GM18511 (cell line): ENCODE results near the gene SND1.
"Not testable (repeated sequence)": the region's sequence is repeated elsewhere in the genome, so short reads cannot be mapped to it uniquely, and the experiment has no call there.

ENCODE experiments used
- ATAC-seq: cut with Tn5 transposase; IDR thresholded peaks from one replicate; pipeline ENCODE4 v1.9.1; 2021; ENCODE audit warnings: mild to moderate bottlenecking, moderate library complexity; ENCODE audit not compliant: unreplicated experiment

Gene SND1

GRCh38 chr7:128107516-128107915 is 455.5 kb downstream of the SND1 start:
- not testable (repeated sequence) for ATAC-seq

- no peak for ATAC-seq
These were observed 456.1 kb downstream of the SND1 start for GRCh38 chr7:128108129-128108528.

- ATAC-seq = peak; percentile 87
These were observed 456.8 kb downstream of the SND1 start for GRCh38 chr7:128108641-128109423.

GRCh38 chr7:128109424-128109969 is 457.5 kb downstream of the SND1 start:
- not testable (repeated sequence) for ATAC-seq

GRCh38 chr7:128110641-128111364 is 458.8 kb downstream of the SND1 start:
- no peak for ATAC-seq

GRCh38 chr7:128112018-128112780 is 460.2 kb downstream of the SND1 start:
- ATAC-seq = no peak

- no peak for ATAC-seq
These were observed 460.8 kb downstream of the SND1 start for GRCh38 chr7:128112781-128113221.

- no peak for ATAC-seq
These were observed 461.8 kb downstream of the SND1 start for GRCh38 chr7:128113839-128114238.

GRCh38 chr7:128114806-128115205 is 462.8 kb downstream of the SND1 start:
- no peak for ATAC-seq

GRCh38 chr7:128115336-128115820 is 463.4 kb downstream of the SND1 start:
- no peak for ATAC-seq

- ATAC-seq = no peak
These were observed 464.1 kb downstream of the SND1 start for GRCh38 chr7:128115821-128116723.

GRCh38 chr7:128116740-128117139 is 464.7 kb downstream of the SND1 start:
- no peak for ATAC-seq

- no peak for ATAC-seq
These were observed 465.7 kb downstream of the SND1 start for GRCh38 chr7:128117691-128118090.

- ATAC-seq = no peak
These were observed 467.0 kb downstream of the SND1 start for GRCh38 chr7:128119036-128119435.

GRCh38 chr7:128120116-128120515 is 468.1 kb downstream of the SND1 start:
- no peak for ATAC-seq

- no peak for ATAC-seq
These were observed 469.0 kb downstream of the SND1 start for GRCh38 chr7:128120976-128121490.

- no peak for ATAC-seq
These were observed 469.9 kb downstream of the SND1 start for GRCh38 chr7:128121711-128122530.

GRCh38 chr7:128122576-128123290 is 470.7 kb downstream of the SND1 start:
- ATAC-seq = no peak
